Neural cell (in vitro differentiated cells): ENCODE measurements around the gene TCFL5. TPM values are rescaled to one million over a fixed set of nuclear protein-coding genes. Genes with fewer than 3 reads are reported as not detected.

Source experiments
- H2AFZ ChIP-seq: fragments of 200-600, 300-800 bp; sonication (generic), shearing (Covaris generic); 2 replicates; pipeline ENCODE4 v1.6.0; 2014; ENCODE audit warnings: low read depth, mild to moderate bottlenecking, antibody characterized with exemption, low read length, moderate library complexity
- H3F3A ChIP-seq: fragments of 200-600 bp; shearing (Covaris generic); 2 replicates; pipeline ENCODE4 v1.6.1; 2016; ENCODE audit warnings: mild to moderate bottlenecking, moderate library complexity, mixed read lengths, antibody characterized with exemption, low read length; ENCODE audit not compliant: insufficient read depth, poor library complexity, severe bottlenecking
- H3K27ac ChIP-seq: fragments of 200-600, 300-800 bp; sonication (generic), shearing (Covaris generic); 2 replicates; pipeline ENCODE4 v1.5.1; 2014; ENCODE audit warnings: mild to moderate bottlenecking, low read length, moderate library complexity
- H3K27me3 ChIP-seq: fragments of 300-800, 200-600 bp; sonication (generic), shearing (Covaris generic); 2 replicates; pipeline ENCODE4 v1.6.0; 2014; ENCODE audit warnings: mild to moderate bottlenecking, low read depth, low read length, moderate library complexity; ENCODE audit not compliant: insufficient read depth
- H3K36me3 ChIP-seq: fragments of 300-800, 200-600 bp; sonication (generic), shearing (Covaris generic); 2 replicates; pipeline ENCODE4 v1.5.1; 2014; ENCODE audit warnings: mild to moderate bottlenecking, antibody characterized with exemption, low read length, moderate library complexity; ENCODE audit not compliant: insufficient read depth
- H3K4me2 ChIP-seq: fragments of 300-800, 200-600 bp; sonication (generic), shearing (Covaris generic); 2 replicates; pipeline ENCODE4 v1.6.0; 2014; ENCODE audit warnings: mild to moderate bottlenecking, low read length
- H3K4me3 ChIP-seq: fragments of 300-800, 200-600 bp; sonication (generic), shearing (Covaris generic); 2 replicates; pipeline ENCODE4 v1.5.1; 2014; ENCODE audit warnings: mild to moderate bottlenecking, low read length, moderate library complexity
- H3K79me2 ChIP-seq: fragments of 200-600 bp; shearing (Covaris generic); replicated peaks from 2 replicates; pipeline ENCODE4 v1.6.0; 2014; ENCODE audit warnings: mild to moderate bottlenecking, low read length, moderate library complexity; ENCODE audit not compliant: insufficient read depth
- H3K9ac ChIP-seq: fragments of 300-800, 200-600 bp; sonication (generic), shearing (Covaris generic); 2 replicates; pipeline ENCODE4 v1.6.1; 2016; ENCODE audit warnings: mild to moderate bottlenecking, low read length, mixed read lengths
- H3K9me2 ChIP-seq: fragments of 200-600 bp; shearing (Covaris generic); 2 replicates; pipeline ENCODE4 v1.6.1; 2016; ENCODE audit warnings: mild to moderate bottlenecking, low read length, mixed read lengths; ENCODE audit not compliant: insufficient read depth
- H3K9me3 ChIP-seq: fragments of 200-600, 300-800 bp; sonication (generic), shearing (Covaris generic); 2 replicates; pipeline ENCODE4 v1.6.1; 2016; ENCODE audit warnings: mild to moderate bottlenecking, mixed run types, low read length, moderate library complexity, mixed read lengths
- H4K20me1 ChIP-seq: fragments of 200-600 bp; shearing (Covaris generic); 2 replicates; pipeline ENCODE4 v1.6.1; 2016; ENCODE audit warnings: mild to moderate bottlenecking, mixed run types; ENCODE audit not compliant: insufficient read depth
- CTCF ChIP-seq: fragments of 450-650 bp; IDR thresholded peaks from 2 replicates; pipeline ENCODE4 v1.5.1; 2014; ENCODE audit warnings: antibody characterized with exemption, mild to moderate bottlenecking, moderate library complexity; ENCODE audit not compliant: poor library complexity, severe bottlenecking
- EP300 ChIP-seq: fragments of 450-650 bp; conservative IDR thresholded peaks from 2 replicates; pipeline ENCODE4 v1.6.1; 2014; ENCODE audit warnings: antibody characterized with exemption, mild to moderate bottlenecking, moderate library complexity; ENCODE audit not compliant: poor library complexity, severe bottlenecking
- EZH2 ChIP-seq: fragments of 200-600, 300-800 bp; shearing (Covaris generic), sonication (generic); IDR thresholded peaks from 2 replicates; pipeline ENCODE4 v1.6.1; 2014; ENCODE audit warnings: antibody characterized with exemption, low read length, borderline replicate concordance, mild to moderate bottlenecking; ENCODE audit not compliant: insufficient read depth, poor library complexity, severe bottlenecking
- MXI1 ChIP-seq: fragments of 450-650 bp; conservative IDR thresholded peaks from 2 replicates; pipeline ENCODE4 v1.6.1; 2014; ENCODE audit warnings: antibody characterized with exemption, mild to moderate bottlenecking; ENCODE audit not compliant: poor library complexity, severe bottlenecking
- POLR2AphosphoS5 ChIP-seq: IDR thresholded peaks from 2 replicates; pipeline ENCODE4 v1.6.1; 2012
- RAD21 ChIP-seq: fragments of 450-650 bp; conservative IDR thresholded peaks from 2 replicates; pipeline ENCODE4 v1.6.1; 2014; ENCODE audit warnings: antibody characterized with exemption, mild to moderate bottlenecking, moderate library complexity
- REST ChIP-seq: IDR thresholded peaks from 2 replicates; pipeline ENCODE4 v1.6.1; 2012; ENCODE audit warnings: borderline replicate concordance
- SMC3 ChIP-seq: fragments of 450-650 bp; conservative IDR thresholded peaks from 2 replicates; pipeline ENCODE4 v1.6.1; 2014; ENCODE audit warnings: antibody characterized with exemption, mild to moderate bottlenecking, moderate library complexity; ENCODE audit not compliant: poor library complexity
- TAF1 ChIP-seq: IDR thresholded peaks from 2 replicates; pipeline ENCODE4 v1.6.1; 2012; ENCODE audit warnings: low read depth
- polyA plus RNA-seq: library from polyadenylated mRNA; depleted of rRNA; stranded (reverse); fragments of >200 nt; gene quantifications from 2 replicates; pipeline ENCODE4 v1.2.3, GENCODE V29; 2014

The TCFL5 gene
- polyA plus RNA-seq, 1 donor from 2014 or later = 9.8 TPM

GRCh38 chr20:62811720-62812119 lies 49.9 kb downstream of the TCFL5 start:
- H3K9me2 ChIP-seq = no peaks in the 10 kb centered on the region
- no peaks in the 10 kb centered on the region for H4K20me1 ChIP-seq
- H3K79me2 ChIP-seq = no peaks in the 10 kb centered on the region
- peaks cover 14% of the 10 kb centered on the region for H3K27me3 ChIP-seq
- no peak overlapping the region for H3K27ac ChIP-seq
- no peak overlapping the region for H2AFZ ChIP-seq
- TF ChIP-seq RAD21 = no peak
- no peak for TF ChIP-seq EZH2
- TF ChIP-seq POLR2AphosphoS5 = no peak
- TF ChIP-seq TAF1 = no peak
- TF ChIP-seq CTCF = no peak
- TF ChIP-seq EP300 = no peak
- no peak for TF ChIP-seq MXI1
- no peak for TF ChIP-seq REST
- no peak for TF ChIP-seq SMC3
- H3K9me3 ChIP-seq = no peaks in the 10 kb centered on the region
- H3K36me3 ChIP-seq = no peaks in the 10 kb centered on the region
- no peaks in the 10 kb centered on the region for H3F3A ChIP-seq
- no peak overlapping the region for H3K9ac ChIP-seq
- no peak overlapping the region for H3K4me2 ChIP-seq
- H3K4me3 ChIP-seq = no peak overlapping the region

- Histone ChIP-seq H3K27me3 (peaks cover 10% of the 10 kb centered on the region), H3K36me3 (no peaks in the 10 kb centered on the region), H3F3A (no peaks in the 10 kb centered on the region), H3K9me2 (no peaks in the 10 kb centered on the region), H3K79me2 (no peaks in the 10 kb centered on the region), H3K9ac (no peak overlapping the region), H3K4me2 (no peak overlapping the region), H3K9me3 (no peaks in the 10 kb centered on the region), H2AFZ (no peak overlapping the region), H4K20me1 (no peaks in the 10 kb centered on the region), H3K4me3 (no peak overlapping the region), H3K27ac (no peak overlapping the region)
- TF ChIP-seq POLR2AphosphoS5 = no peak
- TF ChIP-seq EZH2 = no peak
- no peak for TF ChIP-seq RAD21
- no peak for TF ChIP-seq CTCF
- no peak for TF ChIP-seq REST
- TF ChIP-seq EP300 = no peak
These were observed 50.3 kb downstream of the TCFL5 start for GRCh38 chr20:62811320-62811719.
